Panc1 (cell line): ENCODE data around the gene RAB27B. TPM values are rescaled to one million over a fixed set of nuclear protein-coding genes. Genes with fewer than 3 reads are reported as not detected.

Experiments
- ATAC-seq: fragments of 200-7000 bp; cut with Tn5 transposase; 2 replicates; pipeline ENCODE4 v1.9.1; 2020; ENCODE audit warnings: mild to moderate bottlenecking, moderate library complexity
- BruUV-seq: library from RNA; stranded (reverse); fragments of 400-500 nt; replicated peaks from 2 replicates; lab custom pipeline; 2021; lab: Mats Ljungman, UMichigan
- CTCF ChIA-PET: fragments of 300-600 bp; sonication (Branson Sonifier 250); formaldehyde crosslinking; loops from one replicate; lab custom pipeline; 2022; ENCODE audit warnings: antibody characterized with exemption; lab: Charles Lee
- POLR2A ChIA-PET: fragments of 300-600 bp; sonication (Branson Sonifier 250); formaldehyde crosslinking; loops from one replicate; lab custom pipeline; 2022; ENCODE audit warnings: antibody characterized with exemption; lab: Charles Lee
- DNase-seq: peaks from one replicate; pipeline ENCODE4 v3.0.0-alpha.2; 2010; ENCODE audit warnings: low read depth, low spot score
- H3K27ac ChIP-seq: 2 replicates; pipeline ENCODE4 v1.5.1; 2011; ENCODE audit warnings: mild to moderate bottlenecking, low read length, inconsistent platforms
- H3K27me3 ChIP-seq: fragments of 200-500 bp; sonication (Bioruptor generic); 2 replicates; pipeline ENCODE4 v1.6.0; 2014; ENCODE audit warnings: low read length, inconsistent platforms; ENCODE audit not compliant: control insufficient read depth, insufficient read depth
- H3K36me3 ChIP-seq: fragments of 200-500 bp; sonication (Bioruptor generic); 2 replicates; pipeline ENCODE4 v1.5.1; 2014; ENCODE audit warnings: inconsistent platforms, mild to moderate bottlenecking, low read length, moderate library complexity; ENCODE audit not compliant: control insufficient read depth, insufficient read depth
- H3K4me1 ChIP-seq: 2 replicates; pipeline ENCODE4 v1.5.1; 2011; ENCODE audit warnings: inconsistent platforms, mild to moderate bottlenecking, low read length, moderate library complexity; ENCODE audit not compliant: control insufficient read depth, insufficient read depth
- H3K4me3 ChIP-seq, 2 experiments: 2 replicates each; pipeline ENCODE4 v1.5.1; 2011 to 2012; ENCODE audit warnings: low read depth in 2 of 2, low read length in 2 of 2, mild to moderate bottlenecking in 2 of 2, inconsistent platforms in 1 of 2, moderate library complexity in 1 of 2
- H3K9me3 ChIP-seq: fragments of 200-500 bp; sonication (Bioruptor generic); 2 replicates; pipeline ENCODE4 v1.5.1; 2014; ENCODE audit warnings: low read depth, mild to moderate bottlenecking, inconsistent platforms, low read length, moderate library complexity; ENCODE audit not compliant: control insufficient read depth, insufficient read depth
- CTCF ChIP-seq: fragments of 450-650 bp; IDR thresholded peaks from 2 replicates; pipeline ENCODE4 v1.5.1; 2017; ENCODE audit warnings: mild to moderate bottlenecking
- POLR2AphosphoS5 ChIP-seq: IDR thresholded peaks from 2 replicates; pipeline ENCODE4 v1.6.1; 2012; ENCODE audit warnings: mild to moderate bottlenecking, low read depth, low read length, moderate library complexity
- REST ChIP-seq, 2 experiments: IDR thresholded peaks; 2 replicates each; pipeline ENCODE4 v1.6.1; 2011 to 2012; ENCODE audit warnings: low read depth in 2 of 2, control low read depth in 1 of 2, low read length in 1 of 2, mild to moderate bottlenecking in 1 of 2, moderate library complexity in 1 of 2; ENCODE audit not compliant: insufficient read depth in 1 of 2
- SIN3A ChIP-seq: IDR thresholded peaks from 2 replicates; pipeline ENCODE4 v1.6.1; 2012; ENCODE audit warnings: low read depth, mild to moderate bottlenecking, low read length, moderate library complexity, borderline replicate concordance; ENCODE audit not compliant: insufficient read depth
- TCF7L2 ChIP-seq: IDR thresholded peaks from 2 replicates; pipeline ENCODE4 v1.6.1; 2011; ENCODE audit warnings: mild to moderate bottlenecking, low read depth, low read length, inconsistent platforms
- in situ Hi-C: cut with HindIII; loops from 2 replicates; pipeline ENCODE4 v1.10.0; 2016; ENCODE audit warnings: low sequenced_read_pairs, low pct_unique_long_range_greater_than_20kb
- intact Hi-C: fragments of 100-400 bp; cut with micrococcal nuclease; formaldehyde crosslinking; loops from one replicate; pipeline ENCODE4 v1.10.0; 2022; ENCODE audit not compliant: unreplicated experiment
- total RNA-seq: library from RNA; stranded (reverse); gene quantifications from one replicate; pipeline ENCODE4 v1.2.1, GENCODE V29; 2021; ENCODE audit not compliant: unreplicated experiment

The RAB27B gene
- total RNA-seq, 1 experiment from 2014 or later, result 3.9 TPM

- ChIA-PET POLR2A (no interaction called here), CTCF (no interaction called here)
- in situ Hi-C loops (no loop called here), intact Hi-C loops (no loop called here)
- H3K9me3 ChIP-seq, result no peaks in the 10 kb centered on the region
- H3K27me3 ChIP-seq, result no peaks in the 10 kb centered on the region
- no peak overlapping the region for H3K27ac ChIP-seq
- BruUV-seq, result no TSS peak
- H3K4me3 ChIP-seq, result no peak overlapping the region
- no peak for DNase-seq
- no peaks in the 10 kb centered on the region for H3K36me3 ChIP-seq
- TF ChIP-seq SIN3A, result no peak
- TF ChIP-seq TCF7L2, result no peak
- no peak for TF ChIP-seq REST (IDR thresholded peaks at IDR 0.05; ENCODE audit: insufficient read depth in 1 of 2, low read depth in 2 of 2, low read length in 1 of 2)
- TF ChIP-seq CTCF, result no peak
- no peak for TF ChIP-seq POLR2AphosphoS5
- no peaks in the 10 kb centered on the region; the same call in none of the 2 replicates for H3K4me1 ChIP-seq
- ATAC-seq, result no peak
These were observed 114.3 kb downstream of the RAB27B start for GRCh38 chr18:54942569-54942968.

Other genes with a start within 250 kb of the RAB27B start
- not detected for gene DYNAP, start 237.2 kb upstream of the RAB27B start, total RNA-seq
- gene CCDC68, start 131.0 kb downstream of the RAB27B start, total RNA-seq, result 0.41 TPM